C4-2B (cell line): Measurements from ENCODE around the gene RFX8.
"Not testable (repeated sequence)": the region's sequence is repeated elsewhere in the genome, so short reads cannot be mapped to it uniquely, and the experiment has no call there.

ENCODE experiments used
- H3K27ac ChIP-seq: fragments of 450-650 bp; 2 replicates; pipeline ENCODE4 v1.5.1; 2017
- CTCF ChIP-seq: fragments of 450-650 bp; conservative IDR thresholded peaks from 2 replicates; pipeline ENCODE4 v1.5.1; 2017; ENCODE audit warnings: mild to moderate bottlenecking
- ZFX ChIP-seq: fragments of 450-650 bp; IDR thresholded peaks from 2 replicates; pipeline ENCODE4 v1.6.1; 2017

RFX8 gene

GRCh38 chr2:101440127-101440738 lies 34.7 kb downstream of the RFX8 start:
- TF ChIP-seq ZFX, result no peak
- TF ChIP-seq CTCF, result no peak
- no peak overlapping the region for H3K27ac ChIP-seq

- H3K27ac ChIP-seq, result no peak overlapping the region
- TF ChIP-seq CTCF, result no peak
- no peak for TF ChIP-seq ZFX
Observed at GRCh38 chr2:101439716-101440115, 35.2 kb downstream of the RFX8 start.

GRCh38 chr2:101438555-101438954 lies 36.4 kb downstream of the RFX8 start:
- not testable (repeated sequence) for H3K27ac ChIP-seq

GRCh38 chr2:101435001-101435862 lies 39.7 kb downstream of the RFX8 start:
- no peak for TF ChIP-seq ZFX
- TF ChIP-seq CTCF, result no peak
- H3K27ac ChIP-seq, result no peak overlapping the region

- no peak overlapping the region for H3K27ac ChIP-seq
- TF ChIP-seq ZFX, result no peak
- TF ChIP-seq CTCF, result no peak
Observed at GRCh38 chr2:101433465-101433864, 41.4 kb downstream of the RFX8 start.

GRCh38 chr2:101432411-101433181 lies 42.3 kb downstream of the RFX8 start:
- TF ChIP-seq ZFX (no peak), CTCF (no peak)

GRCh38 chr2:101431486-101431885 lies 43.4 kb downstream of the RFX8 start:
- TF ChIP-seq CTCF, result no peak
- no peak for TF ChIP-seq ZFX
- H3K27ac ChIP-seq, result no peak overlapping the region

More at GRCh38 chr2:101432411-101433181, 42.3 kb downstream of the RFX8 start:
- H3K27ac ChIP-seq, result no peak overlapping the region
